SK-N-SH (cell line): ENCODE measurements around the gene THSD4. TPM values are rescaled to one million over a fixed set of nuclear protein-coding genes. Genes with fewer than 3 reads are reported as not detected.
A peak's percentile ranks its signal among the peaks of the same experiment; 100 is the strongest.

Source experiments
- CTCF ChIA-PET: fragments of 300-600, 350-600 bp; formaldehyde crosslinking; extraction: SDS; loops from one replicate; lab custom pipeline; 2021; lab: Yijun Ruan, JAX
- POLR2A ChIA-PET: fragments of 350-600 bp; sonication (Branson Sonifier 250); formaldehyde crosslinking; extraction: SDS; loops from one replicate; lab custom pipeline; 2020; ENCODE audit warnings: antibody characterized with exemption, inconsistent platforms; lab: Yijun Ruan, JAX
- DNase-seq: peaks from one replicate; pipeline ENCODE4 v3.0.0; 2012
- H2AFZ ChIP-seq: fragments of 200-600 bp; sonication (generic); 2 replicates; pipeline ENCODE4 v1.8.1; 2016; ENCODE audit warnings: antibody characterized with exemption, mild to moderate bottlenecking, low read depth
- H3F3A ChIP-seq: fragments of 200-600 bp; sonication (generic); replicated peaks from 2 replicates; pipeline ENCODE3; 2016; ENCODE audit warnings: antibody characterized with exemption, mild to moderate bottlenecking; ENCODE audit not compliant: insufficient read depth
- H3K27ac ChIP-seq, 2 experiments: fragments of 200-500 bp in 1 of 2; fragments of 200-600 bp in 1 of 2; sonication (Bioruptor generic) in 1 of 2; sonication (generic), shearing (Covaris generic) in 1 of 2; 2 replicates each; pipeline versions ENCODE4 v1.5.1 to v1.6.1; 2014 to 2016; ENCODE audit warnings: low read depth in 2 of 2, inconsistent platforms in 1 of 2, low read length in 1 of 2, mild to moderate bottlenecking in 1 of 2, mixed read lengths in 1 of 2
- H3K27me3 ChIP-seq: fragments of 200-600 bp; sonication (generic), shearing (Covaris generic); 2 replicates; pipeline ENCODE4 v1.6.1; 2016; ENCODE audit warnings: mixed run types; ENCODE audit not compliant: insufficient read depth
- H3K36me3 ChIP-seq, 2 experiments: fragments of 200-500 bp in 1 of 2; fragments of 200-600 bp in 1 of 2; sonication (Bioruptor generic) in 1 of 2; sonication (generic) in 1 of 2; replicated peaks in 1 of 2; 2 replicates each; pipeline versions ENCODE3 to v1.5.1; 2014 to 2016; ENCODE audit warnings: low read length in 1 of 2, mild to moderate bottlenecking in 1 of 2; ENCODE audit not compliant: insufficient read depth in 2 of 2, control insufficient read depth in 1 of 2
- H3K4me1 ChIP-seq, 2 experiments: fragments of 200-500 bp in 1 of 2; fragments of 200-600 bp in 1 of 2; sonication (Bioruptor generic) in 1 of 2; sonication (generic), shearing (Covaris generic) in 1 of 2; 2 replicates each; pipeline versions ENCODE4 v1.5.1 to v1.6.1; 2014 to 2016; ENCODE audit warnings: low read depth in 1 of 2, low read length in 1 of 2, mixed run types in 1 of 2; ENCODE audit not compliant: insufficient read depth in 2 of 2, control insufficient read depth in 1 of 2
- H3K4me2 ChIP-seq: fragments of 200-600 bp; sonication (generic), shearing (Covaris generic); 2 replicates; pipeline ENCODE4 v1.6.1; 2017; ENCODE audit warnings: mixed run types
- H3K4me3 ChIP-seq, 2 experiments: fragments of 200-500 bp in 1 of 2; fragments of 200-600 bp in 1 of 2; sonication (Bioruptor generic) in 1 of 2; sonication (generic), shearing (Covaris generic) in 1 of 2; 2 replicates each; pipeline versions ENCODE4 v1.5.1 to v1.8.1; 2014 to 2016; ENCODE audit warnings: low read depth in 2 of 2, inconsistent platforms in 1 of 2, low read length in 1 of 2, mild to moderate bottlenecking in 1 of 2, mixed read lengths in 1 of 2, moderate library complexity in 1 of 2
- H3K79me2 ChIP-seq: fragments of 200-600 bp; sonication (generic); 2 replicates; pipeline ENCODE4 v1.8.1; 2017; ENCODE audit warnings: mild to moderate bottlenecking; ENCODE audit not compliant: insufficient read depth
- H3K9ac ChIP-seq: fragments of 200-600 bp; sonication (generic); 2 replicates; pipeline ENCODE4 v1.6.1; 2017; ENCODE audit warnings: mixed run types
- H3K9me2 ChIP-seq: fragments of 200-600 bp; sonication (generic); 2 replicates; pipeline ENCODE4 v1.6.1; 2017; ENCODE audit warnings: mixed run types
- H3K9me3 ChIP-seq: fragments of 200-600 bp; sonication (generic); 2 replicates; pipeline ENCODE4 v1.6.1; 2017; ENCODE audit warnings: mixed run types, mild to moderate bottlenecking, moderate library complexity
- H4K20me1 ChIP-seq: fragments of 200-600 bp; sonication (generic); 2 replicates; pipeline ENCODE4 v1.6.1; 2017; ENCODE audit warnings: mild to moderate bottlenecking, mixed run types; ENCODE audit not compliant: insufficient read depth
- CTCF ChIP-seq: fragments of 200-600 bp; sonication (generic); IDR thresholded peaks from 2 replicates; pipeline ENCODE4 v1.6.1; 2017; ENCODE audit warnings: antibody characterized with exemption, mild to moderate bottlenecking, moderate library complexity
- FOSL2 ChIP-seq: IDR thresholded peaks from 2 replicates; pipeline ENCODE4 v1.4.0; 2012; ENCODE audit warnings: low read depth, mild to moderate bottlenecking, moderate library complexity, borderline replicate concordance
- FOXJ3 ChIP-seq: sonication (generic); formaldehyde crosslinking; IDR thresholded peaks from 2 replicates; pipeline ENCODE4 v1.5.1; 2020; ENCODE audit warnings: mild to moderate bottlenecking, missing genetic modification reagents
- MEF2A ChIP-seq: IDR thresholded peaks from 2 replicates; pipeline ENCODE4 v1.4.0; 2012; ENCODE audit warnings: low read depth, borderline replicate concordance
- NRF1 ChIP-seq: IDR thresholded peaks from 2 replicates; pipeline ENCODE4 v1.6.1; 2012; ENCODE audit warnings: low read depth, mild to moderate bottlenecking, low read length
- RCOR1 ChIP-seq: fragments of 150-350 bp; IDR thresholded peaks from 2 replicates; pipeline ENCODE4 v1.6.1; 2017; ENCODE audit warnings: antibody characterized with exemption, low read length
- RFX5 ChIP-seq: IDR thresholded peaks from 2 replicates; pipeline ENCODE4 v1.6.1; 2012; ENCODE audit warnings: mild to moderate bottlenecking, improper control_type of control experiment, low read length
- SMC3 ChIP-seq: IDR thresholded peaks from 2 replicates; pipeline ENCODE4 v1.6.1; 2012; ENCODE audit warnings: low read depth, low read length, improper control_type of control experiment
- TCF12 ChIP-seq: IDR thresholded peaks from 2 replicates; pipeline ENCODE4 v1.4.0; 2012
- USF1 ChIP-seq: IDR thresholded peaks from 2 replicates; pipeline ENCODE4 v1.4.0; 2012; ENCODE audit warnings: low read depth, borderline replicate concordance
- WGBS: methylation state at CpG from one replicate; pipeline ENCODE4 v1.1.6; 2017; ENCODE audit warnings: low lambda C conversion rate; 5-methylcytosine and 5-hydroxymethylcytosine counted together
- polyA plus RNA-seq, 3 experiments: library from polyadenylated mRNA; depleted of rRNA; stranded (reverse); fragments of >200 nt; gene quantifications; 2 replicates each; pipeline ENCODE4 v1.2.3, GENCODE V29; 2012
- TF ChIP-seq, protein P1 (sequence below): fragments of 150-350 bp; IDR thresholded peaks from 2 replicates; pipeline ENCODE4 v1.6.1; 2016; ENCODE audit warnings: mild to moderate bottlenecking, low read depth, low read length
- TF ChIP-seq, protein P2 (sequence below): IDR thresholded peaks from 2 replicates; pipeline ENCODE4 v1.4.0; 2012; ENCODE audit warnings: low read depth, borderline replicate concordance

The THSD4 gene
- polyA plus RNA-seq, 1 of the 3 experiments (the other 2 are of a cell fraction) = 79.1 TPM

- Histone ChIP-seq H3K36me3 (no peaks in the 10 kb centered on the region), H3K79me2 (peaks cover 8% of the 10 kb centered on the region; the same call in 1 of the 2 replicates), H3K4me2 (no peak overlapping the region), H3K4me3 (no peak overlapping the region), H3K27me3 (no peaks in the 10 kb centered on the region), H3K9ac (no peak overlapping the region), H3K27ac (no peak overlapping the region), H4K20me1 (no peaks in the 10 kb centered on the region), H3K9me2 (no peaks in the 10 kb centered on the region), H3K4me1 (no peaks in the 10 kb centered on the region; a peak in 2 of 4 replicates), H2AFZ (no peak overlapping the region), H3F3A (no peaks in the 10 kb centered on the region), H3K9me3 (no peaks in the 10 kb centered on the region)
- TF ChIP-seq, protein P1, sequence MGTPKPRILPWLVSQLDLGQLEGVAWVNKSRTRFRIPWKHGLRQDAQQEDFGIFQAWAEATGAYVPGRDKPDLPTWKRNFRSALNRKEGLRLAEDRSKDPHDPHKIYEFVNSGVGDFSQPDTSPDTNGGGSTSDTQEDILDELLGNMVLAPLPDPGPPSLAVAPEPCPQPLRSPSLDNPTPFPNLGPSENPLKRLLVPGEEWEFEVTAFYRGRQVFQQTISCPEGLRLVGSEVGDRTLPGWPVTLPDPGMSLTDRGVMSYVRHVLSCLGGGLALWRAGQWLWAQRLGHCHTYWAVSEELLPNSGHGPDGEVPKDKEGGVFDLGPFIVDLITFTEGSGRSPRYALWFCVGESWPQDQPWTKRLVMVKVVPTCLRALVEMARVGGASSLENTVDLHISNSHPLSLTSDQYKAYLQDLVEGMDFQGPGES = no peak
- TF ChIP-seq FOXJ3 (no peak), SMC3 (0 out of 2 replicates have a peak, but pooled peaks have one; percentile 2), MEF2A (no peak), FOSL2 (no peak), NRF1 (no peak), RCOR1 (no peak), RFX5 (no peak), CTCF (peak; percentile 26; the same call in 1 of the 2 replicates), TCF12 (no peak), USF1 (no peak)
- TF ChIP-seq, protein P2, sequence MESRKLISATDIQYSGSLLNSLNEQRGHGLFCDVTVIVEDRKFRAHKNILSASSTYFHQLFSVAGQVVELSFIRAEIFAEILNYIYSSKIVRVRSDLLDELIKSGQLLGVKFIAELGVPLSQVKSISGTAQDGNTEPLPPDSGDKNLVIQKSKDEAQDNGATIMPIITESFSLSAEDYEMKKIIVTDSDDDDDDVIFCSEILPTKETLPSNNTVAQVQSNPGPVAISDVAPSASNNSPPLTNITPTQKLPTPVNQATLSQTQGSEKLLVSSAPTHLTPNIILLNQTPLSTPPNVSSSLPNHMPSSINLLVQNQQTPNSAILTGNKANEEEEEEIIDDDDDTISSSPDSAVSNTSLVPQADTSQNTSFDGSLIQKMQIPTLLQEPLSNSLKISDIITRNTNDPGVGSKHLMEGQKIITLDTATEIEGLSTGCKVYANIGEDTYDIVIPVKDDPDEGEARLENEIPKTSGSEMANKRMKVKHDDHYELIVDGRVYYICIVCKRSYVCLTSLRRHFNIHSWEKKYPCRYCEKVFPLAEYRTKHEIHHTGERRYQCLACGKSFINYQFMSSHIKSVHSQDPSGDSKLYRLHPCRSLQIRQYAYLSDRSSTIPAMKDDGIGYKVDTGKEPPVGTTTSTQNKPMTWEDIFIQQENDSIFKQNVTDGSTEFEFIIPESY = no peak
- CTCF ChIA-PET = interaction anchor here (0.5 kb wide), 1 partner anchor 797 kb away, joined by 3 read pairs; no protein-coding TSS in a partner anchor
- POLR2A ChIA-PET = no interaction called here
- 100% methylated on average over 1 of the region's 1 CpG for WGBS
- DNase-seq = no peak
Observed at GRCh38 chr15:71195242-71195641, 80.0 kb downstream of the THSD4 start.
